ENCODE data around the gene SLC7A1.

Gene SLC7A1

DNA sequence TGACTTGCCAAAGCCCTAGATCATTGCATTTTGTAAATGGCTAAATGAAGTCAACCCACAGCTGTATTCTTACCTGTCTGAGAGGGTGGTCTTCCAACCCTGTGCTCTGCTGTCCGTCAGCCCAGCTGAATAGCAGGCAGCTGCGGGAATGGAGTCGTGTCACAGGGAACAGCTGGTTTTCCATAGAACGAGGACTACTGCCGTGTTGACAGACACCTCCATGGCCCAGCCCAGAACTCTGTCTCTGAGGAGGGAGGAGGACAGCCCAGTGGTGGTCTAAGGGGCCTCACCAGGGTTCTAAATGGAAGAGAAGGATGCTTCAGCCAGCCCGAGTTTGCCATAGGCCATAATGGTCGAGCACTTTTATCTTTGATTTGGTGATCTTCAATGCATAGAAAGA lies 110.7 kb downstream of the SLC7A1 start:
- no peak for DNase-seq

DNA sequence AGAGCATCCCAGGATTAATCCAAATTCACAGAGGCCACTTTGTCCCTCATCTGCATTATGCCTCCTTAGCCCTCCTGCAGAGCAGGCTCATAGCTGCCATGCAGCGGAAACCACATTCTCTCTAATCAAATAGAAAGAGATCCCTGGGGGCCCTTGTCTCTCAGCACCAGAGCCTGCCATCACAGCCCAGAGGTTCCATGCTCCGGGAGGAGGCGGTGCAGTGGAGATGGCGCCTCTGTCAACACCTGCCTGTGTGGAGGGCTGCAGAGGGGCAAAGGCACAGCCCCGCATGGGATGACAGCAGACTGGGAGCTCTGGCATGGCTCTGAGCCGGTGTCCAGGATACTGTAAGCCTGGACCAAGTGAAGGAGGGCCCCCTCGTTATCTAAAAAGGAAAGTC lies 111.3 kb downstream of the SLC7A1 start:
- DNase-seq = no peak

- no peak for DNase-seq
Measured at GRCh38 chr13:29483623-29484022, 111.9 kb downstream of the SLC7A1 start.

- DNase-seq = no peak
Measured at GRCh38 chr13:29483211-29483610, 112.3 kb downstream of the SLC7A1 start.

DNA sequence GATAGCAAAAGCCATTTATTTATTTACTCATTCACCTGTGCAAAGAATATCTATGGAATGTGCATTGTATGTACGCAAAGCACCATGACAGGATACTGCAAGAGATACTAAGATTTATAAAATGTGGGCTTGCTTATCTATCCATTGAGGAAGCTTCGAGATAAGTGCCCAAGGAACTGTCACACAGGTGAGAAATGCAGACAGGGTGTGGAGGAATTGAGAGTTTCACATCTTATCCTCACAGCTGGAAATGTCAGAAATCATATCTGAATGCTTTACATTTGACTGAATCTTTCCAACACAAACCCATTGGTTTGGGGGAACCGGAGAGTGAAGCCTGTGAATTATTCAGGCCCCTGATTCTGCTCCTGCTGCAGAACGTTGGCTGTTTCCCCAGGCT lies 113.0 kb downstream of the SLC7A1 start:
- no peak for DNase-seq

DNA sequence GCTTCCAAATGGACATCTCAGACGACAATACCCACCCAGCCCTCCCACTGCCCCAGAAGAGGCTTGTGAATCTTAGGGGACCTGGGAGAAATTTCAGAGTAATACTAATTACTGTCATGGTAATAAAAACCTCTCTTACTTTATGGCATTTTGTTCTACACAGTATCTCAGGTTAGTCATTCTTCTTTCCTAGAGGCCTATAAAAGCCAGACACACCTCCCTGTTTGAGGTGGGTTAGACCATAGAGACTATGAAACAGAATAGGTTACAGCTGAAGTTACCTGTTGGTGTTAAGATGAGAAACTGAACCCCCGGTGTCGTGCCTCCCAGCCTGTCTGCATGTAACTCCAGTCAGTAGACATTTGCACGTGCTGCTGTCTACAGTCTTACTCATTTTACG lies 113.9 kb downstream of the SLC7A1 start:
- no peak for DNase-seq

- no peak for DNase-seq
Measured at GRCh38 chr13:29480893-29481525, 114.5 kb downstream of the SLC7A1 start.

DNA sequence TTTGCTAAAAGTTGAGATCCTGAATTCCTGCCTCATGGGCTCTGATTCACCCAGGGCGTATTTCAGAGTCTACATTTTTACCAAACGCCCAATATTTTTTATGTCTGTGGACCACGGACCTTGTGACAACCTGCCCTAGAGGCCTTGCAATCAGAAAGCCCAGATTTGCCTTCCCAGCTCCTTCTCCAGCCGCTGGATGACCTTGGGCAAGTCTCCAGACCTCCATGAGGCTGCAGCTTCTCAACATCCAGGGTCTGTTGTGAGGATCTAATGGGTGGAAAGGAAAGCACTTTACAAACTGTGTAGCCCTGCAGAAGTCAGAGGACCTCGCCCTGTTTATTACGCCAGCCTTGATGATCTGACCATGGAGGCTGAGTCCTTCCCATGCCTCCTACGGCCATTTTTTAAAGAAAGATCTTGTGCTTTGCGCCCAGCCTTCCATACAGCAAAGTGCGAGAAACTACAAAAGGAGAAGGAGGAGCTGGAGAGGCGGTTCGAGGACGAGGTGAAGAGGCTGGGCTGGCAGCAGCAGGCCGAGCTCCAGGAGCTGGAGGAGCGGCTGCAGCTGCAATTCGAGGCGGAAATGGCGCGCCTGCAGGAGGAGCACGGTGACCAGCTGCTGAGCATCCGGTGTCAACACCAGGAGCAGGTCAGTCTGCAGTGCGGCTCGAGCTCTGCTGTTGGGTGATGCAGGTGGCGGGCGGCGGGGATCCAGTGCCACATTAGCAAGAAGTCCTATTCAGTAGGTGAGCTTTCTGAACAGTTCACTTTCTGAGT lies 115.6 kb downstream of the SLC7A1 start:
- DNase-seq = no peak

GRCh38 chr13:29476046-29476445 lies 119.4 kb downstream of the SLC7A1 start:
- no peak for DNase-seq

- no peak for DNase-seq
Measured at GRCh38 chr13:29474991-29475390, 120.5 kb downstream of the SLC7A1 start.

DNA sequence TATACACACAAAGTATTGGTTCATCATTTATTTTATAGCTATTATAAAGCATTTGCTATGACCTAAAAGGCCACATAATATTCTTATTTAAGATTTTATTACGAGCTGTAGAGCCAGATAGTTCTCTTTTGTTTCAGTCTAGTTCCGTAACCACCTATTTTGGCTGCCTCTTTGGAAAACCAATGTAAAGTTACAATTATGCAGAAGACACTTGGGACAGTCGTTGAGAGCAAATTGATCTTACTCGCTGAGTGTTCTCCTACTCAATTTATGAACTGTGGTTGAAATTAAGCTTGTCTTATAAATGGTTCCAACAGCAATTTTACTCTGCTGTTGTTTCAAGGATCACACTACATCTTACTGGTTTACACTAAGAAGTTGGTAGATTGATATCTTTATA lies 122.3 kb downstream of the SLC7A1 start:
- no peak for DNase-seq

DNA sequence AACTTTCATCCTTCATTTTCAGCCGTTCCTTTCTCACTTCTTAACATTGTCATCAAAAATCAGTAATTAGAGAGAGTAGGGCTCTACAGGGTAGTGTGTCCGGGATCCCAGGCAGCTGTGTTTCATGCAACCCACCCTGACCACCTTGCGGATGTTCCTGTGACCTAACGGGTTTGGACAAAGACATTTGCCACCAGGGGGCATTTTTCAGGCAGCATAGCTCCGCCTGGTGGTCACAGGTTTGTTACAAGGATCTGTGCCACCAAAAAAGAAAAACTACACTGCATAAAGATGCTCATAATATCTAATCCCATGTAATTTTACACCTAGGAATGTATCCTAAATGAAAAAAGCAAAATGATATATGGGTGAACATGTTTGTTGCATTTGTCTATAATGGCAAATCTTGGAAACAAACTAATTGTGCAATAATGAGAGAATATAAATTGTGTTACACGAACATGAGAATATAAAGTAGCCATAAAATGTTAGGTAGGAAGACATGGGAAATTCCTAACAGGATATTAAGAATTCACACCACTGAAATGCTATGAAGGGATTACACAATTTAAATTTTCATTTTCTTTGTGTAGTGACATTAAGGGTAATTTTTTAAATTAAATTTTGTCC lies 123.0 kb downstream of the SLC7A1 start:
- peak; percentile 70 for DNase-seq

DNA sequence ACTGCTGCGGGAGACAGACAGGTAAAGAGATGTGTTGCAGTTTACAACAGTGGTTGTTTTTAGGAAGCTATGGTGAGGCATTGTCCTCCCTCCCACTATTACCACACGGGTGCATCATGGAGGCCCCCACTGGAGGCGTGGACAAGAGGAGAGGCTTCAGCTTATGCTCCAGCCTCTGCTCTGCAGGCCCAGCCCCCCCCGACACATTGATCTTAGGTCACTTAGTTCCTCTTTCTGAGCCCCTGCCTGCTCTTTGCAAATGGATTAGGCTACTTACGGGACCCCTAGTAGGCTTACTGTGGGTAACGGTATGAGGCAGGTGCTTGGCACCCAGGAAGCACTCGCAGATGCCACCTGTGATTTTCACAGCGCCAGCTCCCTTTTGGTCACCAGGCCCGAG lies 123.9 kb downstream of the SLC7A1 start:
- no peak for DNase-seq

- no peak for DNase-seq
Measured at GRCh38 chr13:29465741-29466293, 129.7 kb downstream of the SLC7A1 start.

GRCh38 chr13:29464105-29464679 lies 131.3 kb downstream of the SLC7A1 start:
- no peak for DNase-seq

DNA sequence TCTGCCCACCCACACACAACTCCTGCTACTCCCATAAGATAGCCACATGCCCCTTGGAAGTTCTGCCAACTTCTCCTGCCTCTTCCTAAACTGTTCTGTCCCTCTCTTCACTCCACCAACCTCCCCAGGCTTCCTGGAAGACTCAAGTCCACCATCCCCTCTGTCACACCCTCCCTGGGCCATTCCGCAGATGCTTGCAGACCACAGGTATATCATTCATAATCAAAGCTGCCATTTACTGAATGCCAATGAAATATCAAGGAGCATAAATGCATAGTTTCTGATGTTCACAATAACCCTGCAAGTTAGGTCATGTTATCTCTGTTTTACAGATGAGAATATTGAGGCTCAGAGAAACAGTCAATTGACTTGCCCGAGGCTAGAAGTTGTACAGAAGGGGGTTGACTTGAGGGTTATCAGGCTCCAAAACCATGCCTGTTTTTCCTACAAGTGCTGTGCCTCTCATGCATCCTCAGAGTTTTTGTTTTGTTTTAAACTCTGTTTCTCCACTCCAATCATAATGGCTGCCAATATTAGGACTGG lies 135.6 kb downstream of the SLC7A1 start:
- DNase-seq = no peak
